Smooth muscle cell (in vitro differentiated cells): Measurements from ENCODE around the gene AJAP1. TPM values are rescaled to one million over a fixed set of nuclear protein-coding genes. Genes with fewer than 3 reads are reported as not detected.

ENCODE experiments used
- DNase-seq: peaks from one replicate; lab custom pipeline; 2025; ENCODE audit not compliant: unreplicated experiment; lab: John Stamatoyannopoulos, UW
- H2AFZ ChIP-seq: fragments of 200-600 bp; sonication (generic); 2 replicates; pipeline ENCODE4 v1.6.0; 2016; ENCODE audit warnings: antibody characterized with exemption, low read depth, mild to moderate bottlenecking
- H3F3A ChIP-seq: fragments of 200-600 bp; sonication (generic); 2 replicates; pipeline ENCODE4 v1.6.0; 2017; ENCODE audit warnings: antibody characterized with exemption, low read depth
- H3K27ac ChIP-seq: fragments of 200-600 bp; sonication (generic); 2 replicates; pipeline ENCODE4 v1.5.1; 2016; ENCODE audit warnings: low read depth, mild to moderate bottlenecking
- H3K27me3 ChIP-seq: fragments of 200-600 bp; sonication (generic); 2 replicates; pipeline ENCODE4 v1.6.1; 2016; ENCODE audit warnings: low read depth, mild to moderate bottlenecking
- H3K36me3 ChIP-seq: fragments of 200-600 bp; sonication (generic); 2 replicates; pipeline ENCODE4 v1.5.1; 2016; ENCODE audit warnings: low read depth
- H3K4me1 ChIP-seq: fragments of 200-600 bp; sonication (generic); 2 replicates; pipeline ENCODE4 v1.5.1; 2016; ENCODE audit warnings: low read depth
- H3K4me2 ChIP-seq: fragments of 200-600 bp; sonication (generic); 2 replicates; pipeline ENCODE4 v1.6.0; 2016; ENCODE audit warnings: mild to moderate bottlenecking
- H3K4me3 ChIP-seq: fragments of 200-600 bp; sonication (generic); 2 replicates; pipeline ENCODE4 v1.5.1; 2016; ENCODE audit warnings: mild to moderate bottlenecking
- H3K79me2 ChIP-seq: fragments of 200-600 bp; sonication (generic); 2 replicates; pipeline ENCODE4 v1.6.0; 2016; ENCODE audit warnings: low read depth, mild to moderate bottlenecking
- H3K9ac ChIP-seq: fragments of 200-600 bp; sonication (generic); 2 replicates; pipeline ENCODE4 v1.6.0; 2016; ENCODE audit warnings: low read depth
- H3K9me3 ChIP-seq: fragments of 200-600 bp; sonication (generic); replicated peaks from 2 replicates; pipeline ENCODE4 v1.5.1; 2016; ENCODE audit warnings: low read depth
- H4K20me1 ChIP-seq: fragments of 200-600 bp; sonication (generic); 2 replicates; pipeline ENCODE4 v1.6.0; 2016; ENCODE audit warnings: low read depth
- CTCF ChIP-seq: fragments of 200-600 bp; sonication (generic); IDR thresholded peaks from 2 replicates; pipeline ENCODE4 v1.5.1; 2017; ENCODE audit warnings: borderline replicate concordance, mild to moderate bottlenecking, antibody characterized with exemption; ENCODE audit not compliant: insufficient read depth, poor library complexity, severe bottlenecking
- WGBS: methylation state at CpG from one replicate; pipeline ENCODE4 v1.1.7; 2016; ENCODE audit warnings: low lambda C conversion rate; 5-methylcytosine and 5-hydroxymethylcytosine counted together
- polyA plus RNA-seq: library from polyadenylated mRNA; unstranded; fragments of >200 nt; fragmentation: Nextera tagmentation; extraction: Ambion mirVana; gene quantifications from 2 replicates; pipeline ENCODE4 v1.2.1, GENCODE V29; 2016
- total RNA-seq: library from RNA; depleted of rRNA; stranded (reverse); fragments of >200 nt; gene quantifications from 2 replicates; pipeline ENCODE4 v1.2.3, GENCODE V29; 2014

AJAP1 gene
- total and polyA plus RNA-seq, 2 experiments from 2014 or later: 0.10 to 0.58 TPM

GRCh38 chr1:4768553-4768952 lies 114.1 kb downstream of the AJAP1 start:
- H3K9me3 ChIP-seq: no peaks in the 10 kb centered on the region
- no peaks in the 10 kb centered on the region for H3K27me3 ChIP-seq
- H3K79me2 ChIP-seq: no peaks in the 10 kb centered on the region
- H3K36me3 ChIP-seq: no peaks in the 10 kb centered on the region
- no peaks in the 10 kb centered on the region for H3F3A ChIP-seq
- H3K4me3 ChIP-seq: no peak overlapping the region
- no peak overlapping the region for H3K9ac ChIP-seq
- H3K4me2 ChIP-seq: no peak overlapping the region
- H2AFZ ChIP-seq: no peak overlapping the region
- TF ChIP-seq CTCF: no peak
- WGBS: 89% methylated on average over 6 of the region's 6 CpGs
- H3K4me1 ChIP-seq: no peaks in the 10 kb centered on the region
- no peak overlapping the region for H3K27ac ChIP-seq
- no peaks in the 10 kb centered on the region for H4K20me1 ChIP-seq
- DNase-seq: no peak

DNA sequence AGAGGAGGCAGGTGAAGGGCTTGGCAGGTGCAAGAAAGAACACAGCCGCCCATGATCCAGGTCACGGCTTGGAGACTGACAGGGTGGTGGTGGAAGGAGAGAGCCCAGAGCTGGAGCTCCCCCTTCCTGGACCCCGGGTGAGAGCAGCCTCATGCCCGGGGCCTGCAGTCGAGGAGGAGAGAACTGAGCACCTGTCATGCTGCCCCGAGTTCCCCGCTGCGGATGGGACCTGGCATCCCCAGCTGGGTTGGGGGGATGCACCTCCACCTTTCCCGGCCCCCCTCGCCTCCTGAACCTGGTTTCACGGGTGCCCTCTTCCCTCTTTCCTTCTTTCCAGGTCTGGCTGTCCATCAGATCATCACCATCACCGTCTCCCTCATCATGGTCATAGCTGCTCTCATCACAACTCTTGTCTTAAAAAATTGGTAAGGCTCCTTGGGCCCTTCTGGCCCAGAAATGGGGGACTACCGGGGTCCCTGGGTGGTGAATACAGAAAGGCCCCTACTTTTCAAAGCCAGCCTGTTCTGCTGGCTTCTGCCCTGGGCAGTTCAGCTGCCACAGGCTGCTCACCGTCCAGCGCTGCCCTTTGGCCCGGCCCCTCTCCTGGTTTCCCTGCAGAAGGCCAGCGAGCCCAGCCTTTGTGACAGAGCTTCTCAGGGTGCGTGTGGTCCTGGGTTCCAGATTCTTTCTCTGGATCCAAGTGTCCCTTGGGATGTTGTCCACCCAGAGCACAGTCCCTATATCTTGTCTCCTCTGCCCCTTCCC lies 115.3 kb downstream of the AJAP1 start:
- Histone ChIP-seq H2AFZ (no peak overlapping the region), H3K27ac (no peak overlapping the region), H3K27me3 (no peaks in the 10 kb centered on the region), H3K4me1 (no peaks in the 10 kb centered on the region), H4K20me1 (no peaks in the 10 kb centered on the region), H3K79me2 (no peaks in the 10 kb centered on the region), H3K36me3 (no peaks in the 10 kb centered on the region), H3F3A (no peaks in the 10 kb centered on the region), H3K4me3 (no peak overlapping the region), H3K9ac (no peak overlapping the region), H3K4me2 (no peak overlapping the region), H3K9me3 (no peaks in the 10 kb centered on the region)
- no peak for DNase-seq
- WGBS: 87% methylated on average over 18 of the region's 18 CpGs
- TF ChIP-seq CTCF: no peak

DNA sequence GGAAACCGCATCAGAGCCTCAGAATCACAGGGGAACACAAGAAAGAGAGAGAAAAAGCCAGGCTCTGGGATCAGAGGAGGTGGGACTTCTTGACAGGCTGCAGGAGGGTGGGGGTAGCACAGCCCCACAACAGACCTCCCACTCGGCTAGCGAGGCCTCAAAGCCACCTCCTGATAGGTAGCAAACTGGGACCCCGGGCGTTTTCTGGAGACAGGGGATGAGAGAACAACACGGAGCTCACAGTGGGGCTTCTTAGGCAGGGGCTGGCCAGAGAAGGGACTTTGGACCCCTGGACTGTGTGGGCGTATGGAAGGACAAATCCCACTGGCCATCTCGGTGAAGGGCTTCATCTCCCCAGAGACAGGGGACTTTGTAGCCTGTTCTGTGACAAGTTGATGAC lies 116.3 kb downstream of the AJAP1 start:
- Histone ChIP-seq H4K20me1 (no peaks in the 10 kb centered on the region), H3K9ac (no peak overlapping the region), H3K79me2 (no peaks in the 10 kb centered on the region), H3K36me3 (no peaks in the 10 kb centered on the region), H3F3A (no peaks in the 10 kb centered on the region), H3K4me3 (no peak overlapping the region), H3K4me2 (no peak overlapping the region), H3K27ac (no peak overlapping the region), H3K4me1 (no peaks in the 10 kb centered on the region), H2AFZ (no peak overlapping the region), H3K9me3 (no peaks in the 10 kb centered on the region), H3K27me3 (no peaks in the 10 kb centered on the region)
- 72% methylated on average over 8 of the region's 8 CpGs for WGBS
- TF ChIP-seq CTCF: no peak
- DNase-seq: no peak

DNA sequence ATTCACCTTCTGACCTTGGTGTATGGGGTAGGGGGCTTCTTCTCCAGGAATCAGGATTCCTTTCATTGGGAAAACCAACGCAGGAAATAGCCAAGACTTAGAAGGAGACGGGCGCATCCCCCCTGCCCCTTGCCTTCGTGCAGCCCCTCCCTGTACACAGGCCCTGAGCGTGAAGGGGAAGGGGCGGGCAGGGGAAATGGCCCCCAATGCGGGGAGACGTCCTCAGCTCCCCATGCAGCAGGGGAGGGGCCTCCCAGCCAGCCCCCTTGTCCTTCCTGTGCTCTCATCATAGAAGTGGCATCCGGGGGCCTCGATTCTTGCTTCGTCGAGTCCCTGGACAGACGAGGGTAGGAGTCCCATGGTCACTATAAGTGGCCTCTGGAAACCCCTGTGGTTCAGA lies 116.9 kb downstream of the AJAP1 start:
- 91% methylated on average over 10 of the region's 13 CpGs for WGBS
- H3K4me1 ChIP-seq: no peaks in the 10 kb centered on the region
- no peak for TF ChIP-seq CTCF
- no peaks in the 10 kb centered on the region for H3K9me3 ChIP-seq
- H2AFZ ChIP-seq: no peak overlapping the region
- H3K4me2 ChIP-seq: no peak overlapping the region
- DNase-seq: no peak
- H3K79me2 ChIP-seq: no peaks in the 10 kb centered on the region
- H3K27ac ChIP-seq: no peak overlapping the region
- no peak overlapping the region for H3K4me3 ChIP-seq
- no peaks in the 10 kb centered on the region for H3K36me3 ChIP-seq
- no peaks in the 10 kb centered on the region for H4K20me1 ChIP-seq
- no peaks in the 10 kb centered on the region for H3F3A ChIP-seq
- no peak overlapping the region for H3K9ac ChIP-seq
- no peaks in the 10 kb centered on the region for H3K27me3 ChIP-seq
